GM12878 (cell line): ENCODE measurements around the gene BDH1. TPM values are rescaled to one million over a fixed set of nuclear protein-coding genes. Genes with fewer than 3 reads are reported as not detected.

Source experiments
- ATAC-seq: fragments of 200-7000 bp; cut with Tn5 transposase; 3 replicates; pipeline ENCODE4 v1.9.1; 2020; ENCODE audit warnings: mild to moderate bottlenecking, moderate library complexity
- BruUV-seq: library from RNA; stranded (reverse); fragments of 400-500 nt; replicated peaks from 2 replicates; lab custom pipeline; 2021; lab: Mats Ljungman, UMichigan
- CTCF ChIA-PET: fragments of 300-600 bp; sonication (Branson Sonifier 250); formaldehyde crosslinking; extraction: SDS; loops from one replicate; lab custom pipeline; 2021; ENCODE audit warnings: inconsistent platforms; lab: Yijun Ruan, JAX
- POLR2A ChIA-PET: fragments of 350-600 bp; formaldehyde crosslinking; extraction: SDS; loops from one replicate; lab custom pipeline; 2021; ENCODE audit warnings: inconsistent platforms; lab: Charles Lee
- RAD21 ChIA-PET: fragments of 300-600 bp; sonication (Branson Sonifier 250); formaldehyde crosslinking; loops from one replicate; lab custom pipeline; 2023; ENCODE audit warnings: antibody characterized with exemption; ENCODE audit not compliant: unreplicated experiment; lab: Charles Lee
- SMC1A ChIA-PET: fragments of 300-600 bp; sonication (Branson Sonifier 250); formaldehyde crosslinking; loops from one replicate; lab custom pipeline; 2023; ENCODE audit not compliant: unreplicated experiment, uncharacterized antibody; lab: Charles Lee
- DNase-seq: peaks from one replicate; pipeline ENCODE4 v3.0.0-alpha.2; 2011; ENCODE audit warnings: low read depth, low spot score
- FAIRE-seq: peaks from 3 replicates; lab custom pipeline; 2011; peaks lifted over from hg19 to GRCh38; lab: Jason Lieb, UNC
- H2AFZ ChIP-seq: 2 replicates; pipeline ENCODE4 v1.6.0; 2011; ENCODE audit warnings: low read depth, low read length, control low read depth; ENCODE audit not compliant: control insufficient read depth
- H3K27ac ChIP-seq: 2 replicates; pipeline ENCODE4 v1.5.1; 2011; ENCODE audit warnings: control low read depth; ENCODE audit not compliant: control insufficient read depth, insufficient read depth
- H3K27me3 ChIP-seq, 2 experiments: replicated peaks in 1 of 2; 2 replicates each; pipeline versions ENCODE4 v1.6.0 to v1.6.1; 2011; ENCODE audit warnings: low read length in 1 of 2; ENCODE audit not compliant: control insufficient read depth in 2 of 2, insufficient read depth in 2 of 2
- H3K36me3 ChIP-seq, 2 experiments: 2 replicates each; pipeline ENCODE4 v1.5.1; 2011; ENCODE audit warnings: low read length in 1 of 2; ENCODE audit not compliant: control insufficient read depth in 2 of 2, insufficient read depth in 2 of 2
- H3K4me1 ChIP-seq: 2 replicates; pipeline ENCODE4 v1.6.1; 2011; ENCODE audit warnings: mild to moderate bottlenecking, low read length, moderate library complexity, mixed read lengths; ENCODE audit not compliant: control insufficient read depth, insufficient read depth
- H3K4me2 ChIP-seq: 2 replicates; pipeline ENCODE4 v1.6.0; 2011; ENCODE audit warnings: control low read depth; ENCODE audit not compliant: control insufficient read depth, insufficient read depth
- H3K4me3 ChIP-seq: fragments of 200-600 bp; sonication (generic); 2 replicates; pipeline ENCODE4 v1.5.1; 2016
- H3K79me2 ChIP-seq: 2 replicates; pipeline ENCODE4 v1.6.0; 2011; ENCODE audit warnings: low read length; ENCODE audit not compliant: control insufficient read depth, insufficient read depth
- H3K9ac ChIP-seq: 2 replicates; pipeline ENCODE4 v1.8.0; 2011; ENCODE audit warnings: low read length, control low read depth, mixed read lengths; ENCODE audit not compliant: control insufficient read depth, insufficient read depth
- H3K9me3 ChIP-seq: replicated peaks from 3 replicates; pipeline ENCODE4 v1.5.1; 2011; ENCODE audit warnings: mild to moderate bottlenecking, low read length; ENCODE audit not compliant: control insufficient read depth, insufficient read depth
- H4K20me1 ChIP-seq: 2 replicates; pipeline ENCODE4 v1.6.0; 2011; ENCODE audit not compliant: control insufficient read depth, insufficient read depth
- CBX5 ChIP-seq: sonication (generic); IDR thresholded peaks from 2 replicates; pipeline ENCODE4 v1.6.1; 2016; ENCODE audit warnings: low read depth, moderate library complexity, mild to moderate bottlenecking, inconsistent platforms
- GABPA ChIP-seq: IDR thresholded peaks from 2 replicates; pipeline ENCODE4 v1.6.1; 2014; ENCODE audit warnings: antibody characterized with exemption, low read depth, mild to moderate bottlenecking, inconsistent platforms
- ZBTB4 ChIP-seq: fragments of 450-650 bp; formaldehyde crosslinking; IDR thresholded peaks from 2 replicates; pipeline ENCODE4 v1.4.0; 2022; ENCODE audit warnings: mild to moderate bottlenecking, moderate library complexity
- WGBS: methylation state at CpG from one replicate; pipeline ENCODE4 v1.1.6; 2016; ENCODE audit warnings: low lambda C conversion rate; ENCODE audit not compliant: insufficient replicate concordance, insufficient coverage; ENCODE audit errors: missing lambda C conversion rate; 5-methylcytosine and 5-hydroxymethylcytosine counted together
- in situ Hi-C: fragments of 300-500 bp; cut with MboI; formaldehyde crosslinking; loops from 9 replicates; pipeline ENCODE4 v1.14.3; 2018; ENCODE audit warnings: mixed read lengths
- intact Hi-C: fragments of 100-400 bp; cut with micrococcal nuclease; formaldehyde crosslinking; loops from one replicate; pipeline ENCODE4 v1.14.2; 2022; ENCODE audit not compliant: unreplicated experiment
- polyA plus RNA-seq, 11 experiments: library from polyadenylated mRNA; depleted of rRNA in 4 of 11; unstranded in 6 of 11; stranded (reverse) in 5 of 11; fragments of >200 nt; fragmentation: Nextera tagmentation in 4 of 11; fragmentation: Illumina TruSeq in 1 of 11; extraction: Ambion mirVana in 4 of 11; extraction: Trizol in 1 of 11; gene quantifications; 1 replicate in 1 of 11; 2 replicates in 10 of 11; pipeline versions ENCODE4 v1.2.1 to v1.2.3, GENCODE V29; 2011 to 2016; ENCODE audit warnings: inconsistent platforms in 2 of 11, missing spikeins in 2 of 11, low read depth in 1 of 11
- total RNA-seq, 4 experiments: library from RNA; depleted of rRNA in 3 of 4; stranded (reverse); fragments of >200 nt in 3 of 4; fragmentation: Illumina TruSeq in 1 of 4; extraction: Trizol in 1 of 4; gene quantifications; 2 replicates each; pipeline versions ENCODE4 v1.2.1 to v1.2.3, GENCODE V29; 2013 to 2021

BDH1 gene
- total and polyA plus RNA-seq, 10 of the 15 experiments (the other 5 are each of a cell fraction or from before 2014, with no cell fraction given) = 11.3 to 84.5 (median 60.3) TPM

- Histone ChIP-seq H3K9ac (no peak overlapping the region), H3K4me3 (no peak overlapping the region), H3K4me2 (no peak overlapping the region), H3K27ac (no peak overlapping the region), H3K36me3 (peaks cover 0 to 15% of the 10 kb centered on the region in 2 experiments; a peak in 3 of 4 replicates), H3K27me3 (no peaks in the 10 kb centered on the region), H4K20me1 (no peaks in the 10 kb centered on the region), H2AFZ (no peak overlapping the region), H3K4me1 (no peaks in the 10 kb centered on the region), H3K9me3 (no peaks in the 10 kb centered on the region), H3K79me2 (no peaks in the 10 kb centered on the region)
- ChIA-PET POLR2A (no interaction called here), CTCF (interaction anchor here (0.9 kb wide), 1 partner anchor 300 kb away, joined by 3 read pairs; no protein-coding TSS in a partner anchor), RAD21 (no interaction called here), SMC1A (no interaction called here)
- no TSS peak for BruUV-seq
- intact Hi-C loops = no loop called here
- DNase-seq (no peak), ATAC-seq (no peak), FAIRE-seq (no peak)
- 86% methylated on average over 14 of the region's 14 CpGs for WGBS
- no peak for TF ChIP-seq GABPA
- no peak for TF ChIP-seq CBX5
- no peak for TF ChIP-seq ZBTB4 (CRISPR knock-in tag)
- in situ Hi-C loops = loop anchor here (25.0 kb wide), 1 partner anchor 536 kb away; no protein-coding TSS in a partner anchor
Measured at GRCh38 chr3:197523526-197523925, 32.2 kb downstream of the BDH1 start.
